ENCODE results near the gene TESPA1.
"Not testable (repeated sequence)": the region's sequence is repeated elsewhere in the genome, so short reads cannot be mapped to it uniquely, and the experiment has no call there.

TESPA1 gene

DNA sequence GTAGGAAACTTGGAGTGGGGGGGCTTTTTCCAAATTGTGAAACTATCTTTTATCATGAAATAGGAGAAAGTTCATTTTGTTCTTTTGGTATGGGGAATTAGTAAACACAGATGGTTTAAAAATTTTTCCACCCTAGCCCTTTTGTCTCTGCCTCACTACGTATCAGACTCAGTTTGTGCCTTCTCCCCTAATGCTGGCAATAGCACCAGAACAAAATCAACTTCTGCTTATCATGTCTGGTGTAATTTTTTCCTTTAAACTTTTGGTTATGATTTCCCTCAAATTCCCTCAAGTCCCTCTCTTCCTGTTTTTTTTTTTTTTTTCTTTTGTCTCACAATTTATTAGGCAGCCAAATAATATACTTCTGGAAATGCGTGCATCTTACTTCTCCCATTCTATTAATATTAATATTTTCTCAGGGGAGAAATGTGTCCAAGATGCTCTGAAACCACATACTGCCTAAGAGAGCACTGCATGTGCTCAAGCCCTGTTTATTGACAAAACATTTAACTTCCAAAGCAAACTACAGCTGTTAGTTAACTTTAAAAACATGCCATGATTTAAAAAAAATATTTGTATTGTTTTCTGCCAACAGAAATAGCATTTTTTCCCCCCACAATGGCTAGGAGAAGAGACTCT, 35.4 kb downstream of the TESPA1 start:
- TF ChIP-seq, protein P1, sequence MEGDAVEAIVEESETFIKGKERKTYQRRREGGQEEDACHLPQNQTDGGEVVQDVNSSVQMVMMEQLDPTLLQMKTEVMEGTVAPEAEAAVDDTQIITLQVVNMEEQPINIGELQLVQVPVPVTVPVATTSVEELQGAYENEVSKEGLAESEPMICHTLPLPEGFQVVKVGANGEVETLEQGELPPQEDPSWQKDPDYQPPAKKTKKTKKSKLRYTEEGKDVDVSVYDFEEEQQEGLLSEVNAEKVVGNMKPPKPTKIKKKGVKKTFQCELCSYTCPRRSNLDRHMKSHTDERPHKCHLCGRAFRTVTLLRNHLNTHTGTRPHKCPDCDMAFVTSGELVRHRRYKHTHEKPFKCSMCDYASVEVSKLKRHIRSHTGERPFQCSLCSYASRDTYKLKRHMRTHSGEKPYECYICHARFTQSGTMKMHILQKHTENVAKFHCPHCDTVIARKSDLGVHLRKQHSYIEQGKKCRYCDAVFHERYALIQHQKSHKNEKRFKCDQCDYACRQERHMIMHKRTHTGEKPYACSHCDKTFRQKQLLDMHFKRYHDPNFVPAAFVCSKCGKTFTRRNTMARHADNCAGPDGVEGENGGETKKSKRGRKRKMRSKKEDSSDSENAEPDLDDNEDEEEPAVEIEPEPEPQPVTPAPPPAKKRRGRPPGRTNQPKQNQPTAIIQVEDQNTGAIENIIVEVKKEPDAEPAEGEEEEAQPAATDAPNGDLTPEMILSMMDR (conservative IDR thresholded peaks at IDR 0.05; ENCODE audit: low read length): no peak
- DNase-seq (ENCODE audit: low read depth): no peak
- H3K4me3 ChIP-seq (ENCODE audit: low read length): no peak overlapping the region

DNA sequence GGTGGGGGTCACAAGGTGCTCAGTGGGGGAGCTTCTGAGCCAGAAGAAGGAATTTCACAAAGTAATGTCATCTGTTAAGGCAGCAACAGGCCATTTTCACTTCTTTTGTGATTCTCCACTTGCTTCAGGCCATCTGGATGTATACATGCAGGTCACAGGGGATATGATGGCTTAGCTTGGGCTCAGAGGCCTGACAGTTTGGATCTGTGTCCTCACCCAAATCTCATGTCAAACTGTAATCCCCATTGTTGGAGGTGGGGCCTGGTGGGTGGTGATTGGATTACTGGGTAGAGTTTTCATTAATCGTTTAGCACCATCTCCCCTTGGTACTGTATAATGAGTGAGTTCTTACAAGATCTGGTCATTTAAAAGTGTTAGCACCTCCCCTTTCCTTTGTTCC, 36.4 kb downstream of the TESPA1 start:
- no peak overlapping the region for H3K4me3 ChIP-seq (ENCODE audit: low read length)
- no peak for DNase-seq (ENCODE audit: low read depth)
- TF ChIP-seq, protein P1 (conservative IDR thresholded peaks at IDR 0.05; ENCODE audit: low read length): no peak

DNA sequence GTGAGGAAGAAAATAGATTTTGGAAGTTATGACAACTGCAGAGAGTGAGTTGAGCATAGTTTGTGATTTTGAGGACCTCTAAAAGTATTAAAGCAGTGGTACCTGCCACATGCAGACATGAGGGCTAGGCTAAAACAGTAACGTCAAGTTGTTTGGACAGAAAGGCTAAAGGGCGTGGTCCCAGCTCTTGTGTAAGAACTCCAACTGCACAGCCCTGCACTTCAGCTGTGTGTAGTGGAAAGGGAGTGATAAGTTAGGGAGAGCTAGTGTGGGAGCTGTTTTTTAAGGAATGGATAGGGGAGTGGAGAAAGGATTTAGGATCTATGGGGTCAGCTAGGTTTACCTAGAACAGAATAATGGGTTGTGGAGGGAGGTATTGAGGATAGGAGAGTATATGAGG, 39.5 kb downstream of the TESPA1 start:
- TF ChIP-seq, protein P1 (conservative IDR thresholded peaks at IDR 0.05; ENCODE audit: low read length): no peak
- no peak overlapping the region for H3K4me3 ChIP-seq (ENCODE audit: low read length)
- no peak for DNase-seq (ENCODE audit: low read depth)

DNA sequence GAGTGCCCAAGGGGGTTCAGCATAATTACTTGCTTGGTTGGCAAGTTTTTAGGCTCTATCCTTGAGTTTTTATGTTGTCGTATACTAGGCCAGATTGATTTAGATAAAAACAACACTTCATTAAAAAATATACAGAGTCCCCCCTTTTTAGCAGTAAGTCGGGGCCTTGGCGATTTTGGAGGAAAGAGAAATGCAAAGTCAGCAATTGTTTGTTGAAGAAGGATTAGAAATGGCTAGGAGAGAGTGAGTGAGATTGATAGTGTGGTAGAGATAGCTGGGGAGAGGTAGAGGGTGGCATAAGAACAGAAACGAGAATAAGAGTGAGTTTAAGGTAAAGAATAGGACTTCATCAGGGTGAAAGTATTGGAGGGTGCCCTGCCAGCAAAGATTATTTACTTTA, 41.3 kb downstream of the TESPA1 start:
- DNase-seq (ENCODE audit: low read depth); H3K4me3 ChIP-seq (ENCODE audit: low read length): not testable (repeated sequence)

DNA sequence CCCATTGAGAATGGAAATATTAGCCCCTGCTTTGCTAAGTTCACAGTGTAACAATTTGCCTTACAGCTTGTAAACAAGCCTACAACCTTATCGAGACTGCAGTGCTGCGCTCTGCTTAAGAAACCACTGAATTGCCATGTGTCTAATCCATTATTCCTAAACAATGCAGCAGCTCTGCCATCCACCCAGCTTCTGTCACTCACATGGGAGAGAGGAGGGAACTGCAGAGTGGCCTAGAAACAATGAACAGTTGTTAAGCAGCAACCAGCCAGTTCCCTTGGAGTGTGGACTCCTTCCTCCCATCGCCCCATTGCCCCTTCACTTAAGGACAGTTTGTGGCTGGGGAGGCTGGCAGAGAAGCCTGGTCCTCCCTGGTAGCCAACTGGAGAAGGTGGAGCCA, 42.9 kb downstream of the TESPA1 start:
- DNase-seq (ENCODE audit: low read depth): no peak
- TF ChIP-seq, protein P1 (conservative IDR thresholded peaks at IDR 0.05; ENCODE audit: low read length): no peak
- no peak overlapping the region for H3K4me3 ChIP-seq (ENCODE audit: low read length)

DNA sequence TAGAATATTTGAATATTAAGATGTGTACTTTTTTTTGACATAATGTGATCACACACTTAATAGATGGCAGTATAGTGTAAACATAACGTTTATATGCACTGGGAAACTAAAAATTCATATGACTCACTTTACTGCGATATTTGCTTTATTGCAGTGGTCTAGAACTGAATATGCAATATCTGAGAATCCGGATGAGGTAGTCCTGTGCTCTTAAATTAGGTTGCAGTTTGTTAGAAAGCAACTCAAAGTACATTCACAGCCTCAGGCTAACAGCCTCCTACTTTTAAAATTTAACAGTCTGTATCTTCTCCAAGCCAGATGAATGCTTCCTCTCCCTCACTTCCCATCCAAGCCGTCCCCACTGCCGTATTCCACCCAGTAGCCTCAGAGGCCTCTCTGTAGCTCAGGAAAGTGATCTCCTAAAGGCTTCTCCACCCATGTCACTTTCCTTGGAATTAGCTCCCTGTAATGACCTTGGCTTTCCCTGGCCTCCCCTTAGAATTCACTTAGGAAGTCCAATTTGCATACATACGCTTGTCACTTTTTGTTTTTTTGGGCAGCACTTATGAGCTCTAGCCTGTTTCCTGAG, 43.7 kb downstream of the TESPA1 start:
- no peak overlapping the region for H3K4me3 ChIP-seq (ENCODE audit: low read length)
- TF ChIP-seq, protein P1 (conservative IDR thresholded peaks at IDR 0.05; ENCODE audit: low read length): no peak
- no peak for DNase-seq (ENCODE audit: low read depth)

DNA sequence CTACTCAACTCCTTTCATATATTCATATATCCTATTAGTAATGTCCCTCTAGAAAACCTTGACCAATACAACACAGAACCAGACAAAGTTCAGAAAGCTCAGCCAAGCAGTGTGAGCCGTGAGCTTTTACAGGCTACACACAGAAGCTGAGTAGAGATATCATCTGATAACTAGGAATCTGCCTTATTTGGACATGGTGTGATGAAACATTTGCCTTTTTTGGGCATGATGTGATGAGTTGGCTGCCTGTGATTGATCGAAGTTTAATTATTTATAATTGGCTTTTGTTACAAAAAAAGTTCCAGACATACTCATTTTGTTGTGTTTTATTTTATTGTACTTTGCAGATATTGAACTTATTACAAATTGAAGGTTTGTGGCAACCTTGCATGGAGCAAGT, 46.6 kb downstream of the TESPA1 start:
- H3K4me3 ChIP-seq (ENCODE audit: low read length): no peak overlapping the region
- TF ChIP-seq, protein P1 (conservative IDR thresholded peaks at IDR 0.05; ENCODE audit: low read length): no peak
- no peak for DNase-seq (ENCODE audit: low read depth)
